ENCODE measurements around the gene PRPS1L1. TPM values are rescaled to one million over a fixed set of nuclear protein-coding genes. Genes with fewer than 3 reads are reported as not detected.

The PRPS1L1 gene
- total RNA-seq, 1 donor from 2014 or later, result not detected

- DNase-seq (ENCODE audit: low read depth), result no peak
- no peak for TF ChIP-seq CTCF (IDR thresholded peaks at IDR 0.05; ENCODE audit: insufficient read depth, low read length, poor library complexity, severe bottlenecking)
- no peaks in the 10 kb centered on the region for H3K36me3 ChIP-seq (ENCODE audit: control insufficient read depth, insufficient read depth, low read length)
- no peak overlapping the region for H3K4me3 ChIP-seq (ENCODE audit: low read depth, low read length)
- no peaks in the 10 kb centered on the region for H3K27me3 ChIP-seq (ENCODE audit: control insufficient read depth, insufficient read depth, low read length)
These were observed 23.3 kb downstream of the PRPS1L1 start for GRCh38 chr7:18004372-18004771.

- Histone ChIP-seq H3K4me3 (ENCODE audit: low read depth, low read length) (no peak overlapping the region), H3K36me3 (ENCODE audit: control insufficient read depth, insufficient read depth, low read length) (no peaks in the 10 kb centered on the region), H3K27me3 (ENCODE audit: control insufficient read depth, insufficient read depth, low read length) (no peaks in the 10 kb centered on the region)
- no peak for DNase-seq (ENCODE audit: low read depth)
- no peak for TF ChIP-seq CTCF (IDR thresholded peaks at IDR 0.05; ENCODE audit: insufficient read depth, low read length, poor library complexity, severe bottlenecking)
These were observed 24.2 kb downstream of the PRPS1L1 start for GRCh38 chr7:18003286-18003994.

- TF ChIP-seq CTCF (IDR thresholded peaks at IDR 0.05; ENCODE audit: insufficient read depth, low read length, poor library complexity, severe bottlenecking), result no peak
- Histone ChIP-seq H3K4me3 (ENCODE audit: low read depth, low read length) (no peak overlapping the region), H3K27me3 (ENCODE audit: control insufficient read depth, insufficient read depth, low read length) (no peaks in the 10 kb centered on the region), H3K36me3 (ENCODE audit: control insufficient read depth, insufficient read depth, low read length) (no peaks in the 10 kb centered on the region)
- no peak for DNase-seq (ENCODE audit: low read depth)
These were observed 29.0 kb downstream of the PRPS1L1 start for GRCh38 chr7:17998692-17999091.

- no peaks in the 10 kb centered on the region for H3K36me3 ChIP-seq (ENCODE audit: control insufficient read depth, insufficient read depth, low read length)
These were observed 31.0 kb downstream of the PRPS1L1 start for GRCh38 chr7:17996442-17997223.

GRCh38 chr7:17996040-17996439, 31.6 kb downstream of the PRPS1L1 start:
- Histone ChIP-seq H3K4me3 (ENCODE audit: low read depth, low read length) (no peak overlapping the region), H3K36me3 (ENCODE audit: control insufficient read depth, insufficient read depth, low read length) (no peaks in the 10 kb centered on the region), H3K27me3 (ENCODE audit: control insufficient read depth, insufficient read depth, low read length) (no peaks in the 10 kb centered on the region)
- DNase-seq (ENCODE audit: low read depth), result no peak
- no peak for TF ChIP-seq CTCF (IDR thresholded peaks at IDR 0.05; ENCODE audit: insufficient read depth, low read length, poor library complexity, severe bottlenecking)

More at GRCh38 chr7:17996442-17997223, 31.0 kb downstream of the PRPS1L1 start:
- DNase-seq (ENCODE audit: low read depth), result no peak
- Histone ChIP-seq H3K27me3 (ENCODE audit: control insufficient read depth, insufficient read depth, low read length) (no peaks in the 10 kb centered on the region), H3K4me3 (ENCODE audit: low read depth, low read length) (no peak overlapping the region)
- no peak for TF ChIP-seq CTCF (IDR thresholded peaks at IDR 0.05; ENCODE audit: insufficient read depth, low read length, poor library complexity, severe bottlenecking)

All from kidney epithelial cell (primary cell).